IPS DF 6.9 (cell line): ENCODE results near the gene MACF1.
A peak's percentile ranks its signal among the peaks of the same experiment; 100 is the strongest.

Experiments
- DNase-seq: peaks from one replicate; pipeline ENCODE4 v3.0.0-alpha.2; 2013; ENCODE audit warnings: low read depth, low spot score
- H3K27ac ChIP-seq: one replicate; pipeline ENCODE4 v1.5.1; 2013; ENCODE audit warnings: low read length, control low read depth
- H3K27me3 ChIP-seq: 2 replicates; pipeline ENCODE4 v1.6.1; 2013; ENCODE audit warnings: mild to moderate bottlenecking, low read length; ENCODE audit not compliant: control insufficient read depth, insufficient read depth
- H3K36me3 ChIP-seq: 2 replicates; pipeline ENCODE4 v1.6.1; 2013; ENCODE audit warnings: low read length; ENCODE audit not compliant: control insufficient read depth, insufficient read depth
- H3K4me1 ChIP-seq: 2 replicates; pipeline ENCODE4 v1.6.1; 2013; ENCODE audit warnings: low read length; ENCODE audit not compliant: control insufficient read depth, insufficient read depth
- H3K4me3 ChIP-seq: 2 replicates; pipeline ENCODE4 v1.5.1; 2013; ENCODE audit warnings: mild to moderate bottlenecking, low read length
- H3K9me3 ChIP-seq: 2 replicates; pipeline ENCODE4 v1.6.1; 2013; ENCODE audit warnings: low read length, inconsistent platforms; ENCODE audit not compliant: control insufficient read depth, insufficient read depth
- WGBS: extraction: QIAGEN DNeasy Blood & Tissue Kit; methylation state at CpG from one replicate; pipeline ENCODE4 v1.1.7; 2013; ENCODE audit warnings: mixed read lengths, missing lambda C conversion rate; ENCODE audit not compliant: insufficient read length, insufficient coverage; 5-methylcytosine and 5-hydroxymethylcytosine counted together

MACF1 gene

DNA sequence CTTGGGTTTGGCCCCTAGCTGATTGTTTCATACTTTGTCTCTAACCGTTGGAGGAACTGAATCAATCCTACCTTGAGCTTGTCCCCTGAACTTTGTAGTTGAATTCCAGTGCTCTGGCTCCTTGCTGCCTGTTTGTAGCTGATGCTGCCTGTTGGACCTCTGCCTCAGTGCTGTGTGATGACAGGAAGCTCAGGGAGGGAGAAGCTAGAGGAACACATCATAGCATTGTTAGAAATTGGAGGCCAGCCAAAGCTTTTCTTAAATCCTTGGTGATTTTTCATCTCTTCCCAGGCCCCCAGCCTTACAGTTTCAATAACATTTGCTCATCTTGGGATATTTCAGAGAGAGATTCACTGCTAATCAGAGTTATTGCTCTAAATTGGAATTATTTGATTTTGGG, 34.0 kb downstream of the MACF1 start:
- no CpG with 5 or more reads among the region's 1 CpG for WGBS
- Histone ChIP-seq H3K4me1 (no peaks in the 10 kb centered on the region), H3K4me3 (no peak overlapping the region), H3K36me3 (no peaks in the 10 kb centered on the region), H3K27ac (no peak overlapping the region), H3K27me3 (no peaks in the 10 kb centered on the region), H3K9me3 (no peaks in the 10 kb centered on the region; the same call in 1 of the 2 replicates)
- no peak for DNase-seq

DNA sequence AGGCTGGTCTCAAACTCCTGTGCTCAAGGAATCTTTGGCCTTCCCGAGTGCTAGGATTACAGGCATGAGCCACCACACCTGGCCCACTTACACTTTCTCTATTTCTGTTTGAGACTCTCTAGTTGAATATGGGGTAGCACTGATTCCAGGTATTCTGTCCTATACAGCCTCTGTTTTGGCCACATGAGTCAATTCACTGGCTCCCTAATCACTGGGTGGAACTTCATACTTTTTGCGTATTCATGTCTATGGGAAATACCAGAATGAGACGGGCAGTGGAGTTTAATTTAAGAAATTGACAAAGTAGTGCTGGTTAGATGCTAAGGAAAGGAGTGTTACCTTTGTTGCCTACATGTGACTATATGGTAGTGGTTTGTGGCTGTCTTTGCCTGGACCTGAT, 35.5 kb downstream of the MACF1 start:
- no peak for DNase-seq
- Histone ChIP-seq H3K9me3 (no peaks in the 10 kb centered on the region; the same call in 1 of the 2 replicates), H3K36me3 (no peaks in the 10 kb centered on the region), H3K27ac (no peak overlapping the region), H3K4me1 (no peaks in the 10 kb centered on the region), H3K4me3 (no peak overlapping the region), H3K27me3 (no peaks in the 10 kb centered on the region)
- WGBS = no CpG with 5 or more reads among the region's 3 CpGs

DNA sequence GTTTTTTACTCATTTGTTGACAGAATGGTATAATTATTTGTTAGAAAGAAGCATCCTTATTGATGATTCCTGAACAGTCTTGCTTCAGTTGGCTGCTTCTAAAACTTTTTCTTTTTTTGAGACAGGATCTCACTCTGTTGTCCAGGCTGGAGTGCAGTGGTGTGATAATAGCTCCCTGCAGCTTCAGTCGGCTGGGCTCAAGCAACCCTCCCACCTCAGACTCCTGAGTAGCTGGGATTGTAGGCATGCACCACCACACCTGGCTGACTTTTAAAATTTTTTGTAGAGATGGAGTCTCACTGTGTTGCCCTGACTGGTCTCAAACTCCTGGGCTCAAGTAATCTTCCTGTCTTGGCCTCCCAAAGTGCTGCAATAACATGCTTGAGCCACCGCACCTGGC, 38.8 kb downstream of the MACF1 start:
- Histone ChIP-seq H3K4me1 (no peaks in the 10 kb centered on the region), H3K4me3 (no peak overlapping the region), H3K9me3 (no peaks in the 10 kb centered on the region; the same call in 1 of the 2 replicates), H3K27ac (no peak overlapping the region), H3K36me3 (no peaks in the 10 kb centered on the region), H3K27me3 (no peaks in the 10 kb centered on the region)
- no CpG with 5 or more reads among the region's 2 CpGs for WGBS
- DNase-seq = no peak

DNA sequence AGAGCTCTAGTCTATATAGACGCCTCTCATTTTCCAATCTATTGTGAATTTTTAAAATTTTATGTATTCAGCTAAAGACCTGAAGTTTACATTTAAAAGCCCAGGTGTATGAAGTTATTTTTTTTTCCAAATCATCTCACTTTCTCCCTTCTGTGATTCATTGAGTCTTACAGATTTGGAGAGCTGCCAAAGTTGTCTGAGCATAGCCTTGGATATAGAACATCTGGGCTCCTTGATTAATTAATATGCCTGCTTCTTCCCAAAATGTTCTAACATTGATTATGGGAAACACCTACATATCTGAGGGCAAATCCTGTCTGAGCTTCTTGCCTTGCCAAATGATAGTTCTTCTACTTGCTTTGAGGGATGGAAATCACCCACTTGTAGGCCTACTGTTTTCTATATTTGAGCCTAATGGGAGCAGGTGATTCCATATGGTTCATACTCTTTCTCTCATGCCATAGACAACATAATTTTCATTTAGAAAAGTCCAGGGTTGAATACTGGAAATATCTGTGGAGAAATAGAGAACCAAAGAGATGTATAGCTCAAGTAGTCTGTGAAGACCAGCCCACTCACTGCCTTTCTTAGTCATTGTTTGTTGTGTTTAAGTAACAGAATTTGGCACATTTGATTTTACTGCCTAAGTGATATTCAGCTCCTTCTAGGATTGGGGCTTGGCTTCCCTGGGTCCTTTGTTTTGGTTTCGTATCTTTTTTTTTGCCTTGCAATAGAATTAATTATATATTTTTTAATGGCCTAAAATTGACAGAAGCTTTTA, 46.2 kb downstream of the MACF1 start:
- no peaks in the 10 kb centered on the region for H3K4me1 ChIP-seq
- no peaks in the 10 kb centered on the region for H3K36me3 ChIP-seq
- no peak for DNase-seq
- no peak overlapping the region for H3K4me3 ChIP-seq
- no peaks in the 10 kb centered on the region for H3K9me3 ChIP-seq
- no CpG with 5 or more reads among the region's 2 CpGs for WGBS
- H3K27ac ChIP-seq = no peak overlapping the region
- H3K27me3 ChIP-seq = no peaks in the 10 kb centered on the region

DNA sequence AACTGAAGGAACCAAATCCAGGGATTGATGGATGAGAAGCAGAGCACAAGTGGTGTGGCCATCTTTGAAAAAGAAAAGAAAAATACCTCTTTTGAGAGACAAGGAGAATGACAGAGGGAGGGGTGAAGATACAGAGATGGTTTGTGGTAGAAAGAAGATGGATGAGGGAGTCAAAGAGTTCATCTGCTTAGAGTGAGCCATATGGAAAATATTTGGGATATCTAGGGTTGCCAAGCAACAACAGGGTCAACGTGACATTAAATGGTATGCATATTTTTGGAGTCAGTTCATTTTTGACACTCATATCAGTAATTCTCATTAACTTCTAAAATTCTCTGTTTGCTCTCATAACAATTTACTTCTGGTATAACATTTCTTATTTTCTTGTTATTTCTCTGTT, 50.7 kb downstream of the MACF1 start:
- Histone ChIP-seq H3K27me3 (no peaks in the 10 kb centered on the region), H3K27ac (no peak overlapping the region), H3K4me1 (0 out of 2 replicates have a peak, but pooled peaks cover 1% of the 10 kb centered on the region), H3K4me3 (no peak overlapping the region), H3K9me3 (peaks cover 1% of the 10 kb centered on the region; the same call in 1 of the 2 replicates), H3K36me3 (peaks cover 2% of the 10 kb centered on the region; the same call in 1 of the 2 replicates)
- no peak for DNase-seq
- no CpG with 5 or more reads among the region's 1 CpG for WGBS

GRCh38 chr1:39258146-39258924, 53.8 kb downstream of the MACF1 start:
- H3K27me3 ChIP-seq = no peaks in the 10 kb centered on the region
- H3K9me3 ChIP-seq = peaks cover 1% of the 10 kb centered on the region; the same call in 1 of the 2 replicates
- H3K4me1 ChIP-seq = 0 out of 2 replicates have a peak, but pooled peaks cover 1% of the 10 kb centered on the region
- no CpG with 5 or more reads among the region's 7 CpGs for WGBS
- H3K27ac ChIP-seq = no peak overlapping the region
- H3K36me3 ChIP-seq = peaks cover 2% of the 10 kb centered on the region; the same call in 1 of the 2 replicates
- DNase-seq = peak; percentile 57
- H3K4me3 ChIP-seq = no peak overlapping the region

DNA sequence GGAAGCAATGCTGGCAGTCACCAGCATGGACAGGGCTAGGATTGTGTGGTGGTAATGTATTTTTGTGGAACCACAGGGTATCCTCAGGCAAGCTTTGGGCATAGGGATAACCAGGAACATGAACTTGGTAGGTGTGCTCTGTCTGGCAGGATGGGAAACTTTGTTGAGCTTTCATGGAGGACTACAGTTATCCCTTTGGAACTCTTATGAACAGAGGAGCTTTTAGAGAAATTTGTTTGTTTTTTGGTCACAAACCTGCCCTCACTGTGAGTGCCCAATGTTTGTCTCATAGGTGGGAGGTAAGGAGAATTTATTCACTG, 54.4 kb downstream of the MACF1 start:
- DNase-seq = no peak
- no peak overlapping the region for H3K4me3 ChIP-seq
- peaks cover 1% of the 10 kb centered on the region; the same call in 1 of the 2 replicates for H3K9me3 ChIP-seq
- peaks cover 2% of the 10 kb centered on the region; the same call in 1 of the 2 replicates for H3K36me3 ChIP-seq
- 0 out of 2 replicates have a peak, but pooled peaks cover 1% of the 10 kb centered on the region for H3K4me1 ChIP-seq
- H3K27me3 ChIP-seq = no peaks in the 10 kb centered on the region
- H3K27ac ChIP-seq = no peak overlapping the region

- Histone ChIP-seq H3K4me3 (no peak overlapping the region), H3K27me3 (no peaks in the 10 kb centered on the region), H3K9me3 (no peaks in the 10 kb centered on the region), H3K36me3 (no peaks in the 10 kb centered on the region), H3K4me1 (0 out of 2 replicates have a peak, but pooled peaks cover 1% of the 10 kb centered on the region), H3K27ac (no peak overlapping the region)
- no CpG with 5 or more reads among the region's 2 CpGs for WGBS
- DNase-seq = no peak
Measured at GRCh38 chr1:39261712-39262221, 57.3 kb downstream of the MACF1 start.

- H3K4me1 ChIP-seq = 0 out of 2 replicates have a peak, but pooled peaks cover 1% of the 10 kb centered on the region
- H3K27ac ChIP-seq = no peak overlapping the region
- no peaks in the 10 kb centered on the region for H3K27me3 ChIP-seq
- DNase-seq = no peak
- H3K36me3 ChIP-seq = no peaks in the 10 kb centered on the region
- no peak overlapping the region for H3K4me3 ChIP-seq
- whole genome bisulfite sequencing = no CpG with 5 or more reads among the region's 4 CpGs
- no peaks in the 10 kb centered on the region for H3K9me3 ChIP-seq
Measured at GRCh38 chr1:39262802-39263201, 58.3 kb downstream of the MACF1 start.

- Histone ChIP-seq H3K4me1 (peaks cover 2% of the 10 kb centered on the region; the same call in 1 of the 2 replicates), H3K36me3 (no peaks in the 10 kb centered on the region), H3K9me3 (no peaks in the 10 kb centered on the region), H3K4me3 (no peak overlapping the region), H3K27ac (no peak overlapping the region), H3K27me3 (no peaks in the 10 kb centered on the region)
- no CpG with 5 or more reads among the region's 1 CpG for WGBS
- no peak for DNase-seq
Measured at GRCh38 chr1:39266269-39266668, 61.8 kb downstream of the MACF1 start.
